Endothelial cell of umbilical vein (primary cell): Measurements from ENCODE around the gene NOLC1.

Experiments used
- EZH2 ChIP-seq: IDR thresholded peaks from 2 replicates; pipeline ENCODE4 v1.6.1; 2012; ENCODE audit warnings: borderline replicate concordance, low read depth, mild to moderate bottlenecking, moderate library complexity, low read length, inconsistent platforms; ENCODE audit not compliant: severe bottlenecking
- GATA2 ChIP-seq: IDR thresholded peaks from 2 replicates; pipeline ENCODE4 v1.7.0; 2011; ENCODE audit warnings: low read depth, mild to moderate bottlenecking, moderate library complexity, mixed read lengths, low read length; ENCODE audit not compliant: insufficient read length, insufficient read depth
- MYC ChIP-seq: IDR thresholded peaks from one replicate; pipeline ENCODE4 v1.6.1; 2011; ENCODE audit warnings: mild to moderate bottlenecking, low read depth, low read length
- POLR2A ChIP-seq: IDR thresholded peaks from 2 replicates; pipeline ENCODE4 v1.6.1; 2012; ENCODE audit warnings: low read depth, mild to moderate bottlenecking, control low read depth, low read length
- POLR2AphosphoS5 ChIP-seq: IDR thresholded peaks from 2 replicates; pipeline ENCODE4 v1.6.1; 2012; ENCODE audit warnings: low read depth, mild to moderate bottlenecking, control low read depth, low read length, moderate library complexity; ENCODE audit not compliant: insufficient read depth
- TF ChIP-seq, protein P1 (sequence below), 2 donors: IDR thresholded peaks; 1 replicate in 1 of 2; 2 replicates in 1 of 2; pipeline ENCODE4 v1.5.1; 2011; ENCODE audit warnings: low read length in 2 of 2, mild to moderate bottlenecking in 2 of 2, moderate library complexity in 2 of 2, control low read depth in 1 of 2, inconsistent platforms in 1 of 2, low read depth in 1 of 2; ENCODE audit not compliant: insufficient read depth in 1 of 2; ENCODE audit errors: extremely low read depth in 1 of 2
- TF ChIP-seq, protein P2 (sequence below): IDR thresholded peaks from 2 replicates; pipeline ENCODE4 v1.6.1; 2011; ENCODE audit not compliant: insufficient read depth, insufficient read length

DNA sequence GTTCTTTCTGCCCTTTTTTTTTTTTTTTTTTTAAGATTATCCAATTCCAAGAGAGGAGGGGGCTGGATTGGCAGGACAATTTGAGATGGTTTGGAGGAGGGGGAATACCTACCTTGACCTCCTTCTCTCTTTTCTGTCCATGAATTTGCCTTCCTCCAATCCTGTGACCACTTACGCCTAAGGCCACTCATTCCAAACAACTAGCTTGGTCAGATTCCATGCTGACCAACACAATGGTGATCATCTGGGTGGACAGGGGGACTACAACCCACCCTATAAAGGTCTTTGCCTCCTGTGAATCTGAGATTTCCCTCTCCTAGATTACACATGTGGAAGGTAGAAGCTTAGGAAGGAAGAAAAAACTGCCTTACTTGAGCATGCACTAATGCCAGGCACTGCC, 29.7 kb upstream of the NOLC1 start:
- TF ChIP-seq, protein P1, sequence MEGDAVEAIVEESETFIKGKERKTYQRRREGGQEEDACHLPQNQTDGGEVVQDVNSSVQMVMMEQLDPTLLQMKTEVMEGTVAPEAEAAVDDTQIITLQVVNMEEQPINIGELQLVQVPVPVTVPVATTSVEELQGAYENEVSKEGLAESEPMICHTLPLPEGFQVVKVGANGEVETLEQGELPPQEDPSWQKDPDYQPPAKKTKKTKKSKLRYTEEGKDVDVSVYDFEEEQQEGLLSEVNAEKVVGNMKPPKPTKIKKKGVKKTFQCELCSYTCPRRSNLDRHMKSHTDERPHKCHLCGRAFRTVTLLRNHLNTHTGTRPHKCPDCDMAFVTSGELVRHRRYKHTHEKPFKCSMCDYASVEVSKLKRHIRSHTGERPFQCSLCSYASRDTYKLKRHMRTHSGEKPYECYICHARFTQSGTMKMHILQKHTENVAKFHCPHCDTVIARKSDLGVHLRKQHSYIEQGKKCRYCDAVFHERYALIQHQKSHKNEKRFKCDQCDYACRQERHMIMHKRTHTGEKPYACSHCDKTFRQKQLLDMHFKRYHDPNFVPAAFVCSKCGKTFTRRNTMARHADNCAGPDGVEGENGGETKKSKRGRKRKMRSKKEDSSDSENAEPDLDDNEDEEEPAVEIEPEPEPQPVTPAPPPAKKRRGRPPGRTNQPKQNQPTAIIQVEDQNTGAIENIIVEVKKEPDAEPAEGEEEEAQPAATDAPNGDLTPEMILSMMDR (IDR thresholded peaks at IDR 0.05; ENCODE audit: extremely low read depth in 1 of 2, insufficient read depth in 1 of 2, low read depth in 1 of 2, low read length in 2 of 2): no peak
- TF ChIP-seq, protein P2, sequence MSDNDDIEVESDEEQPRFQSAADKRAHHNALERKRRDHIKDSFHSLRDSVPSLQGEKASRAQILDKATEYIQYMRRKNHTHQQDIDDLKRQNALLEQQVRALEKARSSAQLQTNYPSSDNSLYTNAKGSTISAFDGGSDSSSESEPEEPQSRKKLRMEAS: no peak
- TF ChIP-seq POLR2A (no peak), POLR2AphosphoS5 (no peak), EZH2 (no peak), MYC (no peak), GATA2 (no peak)
